HUES6 (cell line): ENCODE results near the gene GJC3.
A peak's percentile ranks its signal among the peaks of the same experiment; 100 is the strongest.

ENCODE experiments used
- H3K27ac ChIP-seq: 2 replicates; pipeline ENCODE4 v1.7.0; 2013; ENCODE audit warnings: low read depth, mild to moderate bottlenecking, low read length, inconsistent platforms
- H3K27me3 ChIP-seq: 2 replicates; pipeline ENCODE4 v1.6.1; 2013; ENCODE audit warnings: low read length; ENCODE audit not compliant: control insufficient read depth, insufficient read depth
- H3K36me3 ChIP-seq: 2 replicates; pipeline ENCODE4 v1.6.1; 2013; ENCODE audit warnings: low read length; ENCODE audit not compliant: control insufficient read depth, insufficient read depth
- H3K4me1 ChIP-seq: 2 replicates; pipeline ENCODE4 v1.6.1; 2013; ENCODE audit warnings: low read length; ENCODE audit not compliant: control insufficient read depth, insufficient read depth
- H3K4me3 ChIP-seq: 2 replicates; pipeline ENCODE4 v1.5.1; 2013; ENCODE audit warnings: low read depth, low read length
- H3K9ac ChIP-seq: one replicate; pipeline ENCODE4 v1.6.1; 2013; ENCODE audit warnings: mild to moderate bottlenecking, low read length
- H3K9me3 ChIP-seq: 2 replicates; pipeline ENCODE4 v1.6.1; 2013; ENCODE audit warnings: low read depth, low read length; ENCODE audit not compliant: control insufficient read depth, insufficient read depth

GJC3 gene

GRCh38 chr7:99928188-99928587 lies 1.2 kb downstream of the GJC3 start:
- Histone ChIP-seq H3K36me3 (no peaks in the 10 kb centered on the region), H3K9me3 (no peaks in the 10 kb centered on the region), H3K27ac (no peak overlapping the region), H3K27me3 (peaks cover 14% of the 10 kb centered on the region), H3K4me3 (no peak overlapping the region), H3K9ac (no peak overlapping the region), H3K4me1 (peaks cover 6% of the 10 kb centered on the region)

GRCh38 chr7:99927536-99927935 lies 1.9 kb downstream of the GJC3 start:
- H3K9me3 ChIP-seq = no peaks in the 10 kb centered on the region
- peaks cover 6% of the 10 kb centered on the region for H3K4me1 ChIP-seq
- no peak overlapping the region for H3K27ac ChIP-seq
- H3K36me3 ChIP-seq = no peaks in the 10 kb centered on the region
- no peak overlapping the region for H3K4me3 ChIP-seq
- H3K27me3 ChIP-seq = peaks cover 16% of the 10 kb centered on the region
- H3K9ac ChIP-seq = no peak overlapping the region

- Histone ChIP-seq H3K36me3 (no peaks in the 10 kb centered on the region), H3K4me3 (no peak overlapping the region), H3K9ac (no peak overlapping the region), H3K9me3 (peaks cover under 1% of the 10 kb centered on the region; the same call in 1 of the 2 replicates), H3K27me3 (peaks cover 16% of the 10 kb centered on the region), H3K4me1 (peaks cover 6% of the 10 kb centered on the region), H3K27ac (no peak overlapping the region)
Observed at GRCh38 chr7:99926321-99926720, 3.1 kb downstream of the GJC3 start.

- Histone ChIP-seq H3K27me3 (peaks cover 10% of the 10 kb centered on the region; the same call in 1 of the 2 replicates), H3K9ac (no peak overlapping the region), H3K4me1 (no peaks in the 10 kb centered on the region), H3K36me3 (no peaks in the 10 kb centered on the region), H3K4me3 (no peak overlapping the region), H3K9me3 (peaks cover 15% of the 10 kb centered on the region), H3K27ac (no peak overlapping the region)
Observed at GRCh38 chr7:99923200-99923599, 6.2 kb downstream of the GJC3 start.

- H3K36me3 ChIP-seq = no peaks in the 10 kb centered on the region
- no peaks in the 10 kb centered on the region for H3K4me1 ChIP-seq
- no peak overlapping the region for H3K9ac ChIP-seq
- H3K27ac ChIP-seq = no peak overlapping the region
- 0 out of 2 replicates have a peak, but pooled peaks cover 4% of the 10 kb centered on the region for H3K27me3 ChIP-seq
- peaks cover 15% of the 10 kb centered on the region for H3K9me3 ChIP-seq
- peak overlapping the region; percentile 76 for H3K4me3 ChIP-seq
Observed at GRCh38 chr7:99920149-99920548, 9.3 kb downstream of the GJC3 start.

- Histone ChIP-seq H3K4me3 (peak overlapping the region; percentile 76), H3K9me3 (peaks cover 15% of the 10 kb centered on the region), H3K9ac (peak overlapping the region; percentile 30), H3K27me3 (0 out of 2 replicates have a peak, but pooled peaks cover 4% of the 10 kb centered on the region), H3K27ac (no peak overlapping the region), H3K4me1 (no peaks in the 10 kb centered on the region), H3K36me3 (no peaks in the 10 kb centered on the region)
Observed at GRCh38 chr7:99919814-99920112, 9.7 kb downstream of the GJC3 start.

- Histone ChIP-seq H3K4me3 (peak within 1 kb of the TSS; percentile 76), H3K27ac (no peak within 1 kb of the TSS)
Observed at GRCh38 chr7:99918959-99919813, 10.2 kb downstream of the GJC3 start, which contains the start of gene TRIM4. Gene TRIM4 (minus strand): TSS chr7:99919530. CDS start chr7:99919401, 129 bp downstream.

GRCh38 chr7:99910976-99911375 lies 18.4 kb downstream of the GJC3 start:
- Histone ChIP-seq H3K4me1 (no peaks in the 10 kb centered on the region), H3K9me3 (no peaks in the 10 kb centered on the region), H3K27me3 (no peaks in the 10 kb centered on the region), H3K27ac (no peak overlapping the region), H3K4me3 (no peak overlapping the region), H3K36me3 (peaks cover 13% of the 10 kb centered on the region; the same call in 1 of the 2 replicates), H3K9ac (no peak overlapping the region)

More at GRCh38 chr7:99918959-99919813, 10.2 kb downstream of the GJC3 start, which contains the start of gene TRIM4:
- Histone ChIP-seq H3K9me3 (peaks cover 15% of the 10 kb centered on the region), H3K27me3 (0 out of 2 replicates have a peak, but pooled peaks cover 4% of the 10 kb centered on the region), H3K9ac (peak within 1 kb of the TSS; percentile 36), H3K4me1 (no peaks in the 10 kb centered on the region), H3K36me3 (no peaks in the 10 kb centered on the region)

GRCh38 chr7:99901581-99901980 lies 27.8 kb downstream of the GJC3 start:
- H3K9ac ChIP-seq = no peak overlapping the region
- no peak overlapping the region for H3K4me3 ChIP-seq
- no peaks in the 10 kb centered on the region for H3K9me3 ChIP-seq
- peaks cover 8% of the 10 kb centered on the region; the same call in 1 of the 2 replicates for H3K36me3 ChIP-seq
- no peaks in the 10 kb centered on the region for H3K27me3 ChIP-seq
- no peaks in the 10 kb centered on the region for H3K4me1 ChIP-seq
- H3K27ac ChIP-seq = no peak overlapping the region

- Histone ChIP-seq H3K4me1 (no peaks in the 10 kb centered on the region), H3K27ac (no peak overlapping the region), H3K36me3 (peaks cover 8% of the 10 kb centered on the region; the same call in 1 of the 2 replicates)
Observed at GRCh38 chr7:99899830-99900519, 29.4 kb downstream of the GJC3 start.

GRCh38 chr7:99898836-99899235 lies 30.6 kb downstream of the GJC3 start:
- Histone ChIP-seq H3K9ac (no peak overlapping the region), H3K27ac (no peak overlapping the region), H3K9me3 (no peaks in the 10 kb centered on the region), H3K4me1 (no peaks in the 10 kb centered on the region), H3K27me3 (no peaks in the 10 kb centered on the region), H3K36me3 (peaks cover 8% of the 10 kb centered on the region; the same call in 1 of the 2 replicates), H3K4me3 (no peak overlapping the region)

More at GRCh38 chr7:99899830-99900519, 29.4 kb downstream of the GJC3 start:
- H3K4me3 ChIP-seq = no peak overlapping the region
- no peaks in the 10 kb centered on the region for H3K27me3 ChIP-seq
- no peak overlapping the region for H3K9ac ChIP-seq
- H3K9me3 ChIP-seq = no peaks in the 10 kb centered on the region
